ENCODE data around the gene SNX25. TPM values are rescaled to one million over a fixed set of nuclear protein-coding genes. Genes with fewer than 3 reads are reported as not detected.

The SNX25 gene
- total RNA-seq, 2 donors from 2014 or later = 21.4 to 26.0 TPM

DNA sequence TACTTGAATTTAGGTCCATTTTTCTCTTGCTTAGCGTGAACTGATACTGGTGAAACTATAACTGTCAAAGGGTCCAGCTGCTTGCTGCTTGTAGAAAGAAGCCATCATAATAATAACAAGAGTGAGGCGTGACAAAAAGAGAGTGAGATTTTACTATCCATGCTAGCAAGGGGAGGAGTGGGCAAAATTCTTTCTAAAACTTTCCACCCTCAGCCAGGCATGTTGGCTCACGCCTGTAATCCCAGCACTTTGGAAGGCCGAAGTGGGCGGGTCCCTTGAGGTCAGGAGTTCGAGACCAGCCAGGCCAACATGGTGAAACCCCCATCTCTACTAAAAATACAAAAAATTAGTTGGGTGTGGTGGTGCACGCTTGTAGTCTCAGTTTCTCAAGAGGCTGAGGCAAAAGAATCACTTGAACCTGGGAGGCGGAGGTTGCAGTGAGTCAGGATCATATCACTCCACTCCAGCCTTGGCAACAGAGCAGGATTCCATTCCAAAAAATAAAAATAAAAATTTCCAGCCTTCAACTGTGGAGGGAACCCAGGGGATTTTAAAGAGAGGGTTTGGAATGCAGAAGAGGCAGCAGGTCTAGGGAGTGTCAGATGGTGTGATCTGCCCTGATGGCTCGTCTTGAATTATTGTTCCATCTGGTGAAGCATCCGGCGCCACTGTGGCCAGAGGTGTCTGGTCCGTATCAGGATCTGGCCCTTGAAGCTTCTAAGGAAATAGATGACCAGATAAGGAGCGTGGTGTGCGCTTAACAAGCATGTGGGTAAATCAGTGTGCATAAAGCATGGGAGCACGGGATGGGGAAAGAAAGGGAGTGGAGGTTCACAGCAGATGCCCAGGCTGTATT, 134.6 kb downstream of the SNX25 start:
- Mint-ChIP-seq H3K27me3 (ENCODE audit: insufficient read depth) (no peaks in the 10 kb centered on the region), H3K36me3 (ENCODE audit: low read depth) (peaks cover 47% of the 10 kb centered on the region)

DNA sequence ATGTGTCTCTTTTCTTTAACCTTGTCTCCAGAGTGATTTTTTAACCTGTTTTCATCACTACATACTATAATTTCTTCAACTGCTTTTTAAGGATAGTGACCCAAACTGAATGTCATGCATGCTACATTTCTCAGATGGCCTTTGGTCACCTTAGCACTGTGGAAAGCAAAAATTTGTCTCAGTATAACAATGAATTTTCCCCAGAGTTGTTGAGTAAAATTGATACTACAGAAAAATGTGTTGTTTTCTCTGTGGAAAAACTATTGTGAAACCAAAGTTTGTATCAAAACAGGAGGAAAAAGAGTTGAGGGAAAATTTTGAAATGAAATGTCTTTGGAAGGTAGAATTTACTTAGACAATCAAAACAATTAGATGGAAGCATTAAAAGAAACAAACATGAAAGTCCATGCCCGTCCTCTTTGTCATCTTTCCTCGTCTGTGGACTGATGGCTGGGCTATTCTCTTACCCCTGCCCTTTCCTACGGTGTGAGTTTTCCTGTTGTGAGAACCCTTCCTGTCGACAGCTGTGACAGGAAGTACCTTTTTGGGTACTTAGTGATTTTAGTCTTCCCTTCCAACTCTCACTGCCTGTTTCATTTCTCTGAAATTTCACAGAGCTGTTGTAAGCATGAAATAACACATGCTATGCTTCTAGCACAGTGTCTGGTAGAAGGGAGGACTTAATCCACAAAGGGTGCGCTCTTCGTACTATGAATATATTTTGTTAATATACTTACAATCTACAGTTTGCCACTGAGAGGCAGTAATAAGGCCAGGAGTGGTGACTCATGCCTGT, 135.5 kb downstream of the SNX25 start:
- Histone ChIP-seq H3K4me3 (ENCODE audit: low read length) (no peak overlapping the region), H3K9ac (ENCODE audit: extremely low read depth, low read length, poor library complexity, severe bottlenecking) (no peak overlapping the region), H3K27me3 (ENCODE audit: control insufficient read depth, insufficient read depth, low read length, poor library complexity, severe bottlenecking) (no peaks in the 10 kb centered on the region), H3K36me3 (ENCODE audit: control insufficient read depth, insufficient read depth, low read length) (peaks cover 80% of the 10 kb centered on the region), H3K27ac (ENCODE audit: low read depth, low read length) (no peak overlapping the region), H3K4me1 (ENCODE audit: control insufficient read depth, insufficient read depth, low read length) (no peaks in the 10 kb centered on the region), H3K9me3 (ENCODE audit: control insufficient read depth, low read length) (no peaks in the 10 kb centered on the region)
- WGBS, 2 experiments (ENCODE audit: insufficient coverage in 1 of 2, insufficient read length in 1 of 2) = 80 to 98% methylated on average over 2 to 6 of the region's 6 CpGs
- H3K4me1 Mint-ChIP-seq = no peaks in the 10 kb centered on the region
- H3K4me3 Mint-ChIP-seq = no peak overlapping the region
- H3K27me3 Mint-ChIP-seq (ENCODE audit: insufficient read depth) = no peaks in the 10 kb centered on the region
- no peaks in the 10 kb centered on the region for H3K9me3 Mint-ChIP-seq
- no peak for DNase-seq
- TF ChIP-seq, protein P1, sequence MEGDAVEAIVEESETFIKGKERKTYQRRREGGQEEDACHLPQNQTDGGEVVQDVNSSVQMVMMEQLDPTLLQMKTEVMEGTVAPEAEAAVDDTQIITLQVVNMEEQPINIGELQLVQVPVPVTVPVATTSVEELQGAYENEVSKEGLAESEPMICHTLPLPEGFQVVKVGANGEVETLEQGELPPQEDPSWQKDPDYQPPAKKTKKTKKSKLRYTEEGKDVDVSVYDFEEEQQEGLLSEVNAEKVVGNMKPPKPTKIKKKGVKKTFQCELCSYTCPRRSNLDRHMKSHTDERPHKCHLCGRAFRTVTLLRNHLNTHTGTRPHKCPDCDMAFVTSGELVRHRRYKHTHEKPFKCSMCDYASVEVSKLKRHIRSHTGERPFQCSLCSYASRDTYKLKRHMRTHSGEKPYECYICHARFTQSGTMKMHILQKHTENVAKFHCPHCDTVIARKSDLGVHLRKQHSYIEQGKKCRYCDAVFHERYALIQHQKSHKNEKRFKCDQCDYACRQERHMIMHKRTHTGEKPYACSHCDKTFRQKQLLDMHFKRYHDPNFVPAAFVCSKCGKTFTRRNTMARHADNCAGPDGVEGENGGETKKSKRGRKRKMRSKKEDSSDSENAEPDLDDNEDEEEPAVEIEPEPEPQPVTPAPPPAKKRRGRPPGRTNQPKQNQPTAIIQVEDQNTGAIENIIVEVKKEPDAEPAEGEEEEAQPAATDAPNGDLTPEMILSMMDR (conservative IDR thresholded peaks at IDR 0.05) = no peak
- H3K36me3 Mint-ChIP-seq (ENCODE audit: low read depth) = peaks cover 51% of the 10 kb centered on the region
- H3K27ac Mint-ChIP-seq = no peak overlapping the region

More for the DNA sequence above, 134.6 kb downstream of the SNX25 start:
- H3K27ac Mint-ChIP-seq = no peak overlapping the region
- no peak overlapping the region for H3K4me3 Mint-ChIP-seq
- Histone ChIP-seq H3K4me1 (ENCODE audit: control insufficient read depth, insufficient read depth, low read length) (no peaks in the 10 kb centered on the region), H3K9ac (ENCODE audit: extremely low read depth, low read length, poor library complexity, severe bottlenecking) (no peak overlapping the region), H3K4me3 (ENCODE audit: low read length) (no peak overlapping the region), H3K9me3 (ENCODE audit: control insufficient read depth, low read length) (no peaks in the 10 kb centered on the region), H3K27me3 (ENCODE audit: control insufficient read depth, insufficient read depth, low read length, poor library complexity, severe bottlenecking) (no peaks in the 10 kb centered on the region), H3K36me3 (ENCODE audit: control insufficient read depth, insufficient read depth, low read length) (peaks cover 80% of the 10 kb centered on the region), H3K27ac (ENCODE audit: low read depth, low read length) (no peak overlapping the region)
- no peak for DNase-seq
- no peaks in the 10 kb centered on the region for H3K9me3 Mint-ChIP-seq
- TF ChIP-seq, protein P1 (conservative IDR thresholded peaks at IDR 0.05) = no peak
- 87 to 94% methylated on average over 9 to 15 of the region's 15 CpGs for WGBS, 2 experiments (ENCODE audit: insufficient coverage in 1 of 2, insufficient read length in 1 of 2)
- H3K4me1 Mint-ChIP-seq = no peaks in the 10 kb centered on the region

DNA sequence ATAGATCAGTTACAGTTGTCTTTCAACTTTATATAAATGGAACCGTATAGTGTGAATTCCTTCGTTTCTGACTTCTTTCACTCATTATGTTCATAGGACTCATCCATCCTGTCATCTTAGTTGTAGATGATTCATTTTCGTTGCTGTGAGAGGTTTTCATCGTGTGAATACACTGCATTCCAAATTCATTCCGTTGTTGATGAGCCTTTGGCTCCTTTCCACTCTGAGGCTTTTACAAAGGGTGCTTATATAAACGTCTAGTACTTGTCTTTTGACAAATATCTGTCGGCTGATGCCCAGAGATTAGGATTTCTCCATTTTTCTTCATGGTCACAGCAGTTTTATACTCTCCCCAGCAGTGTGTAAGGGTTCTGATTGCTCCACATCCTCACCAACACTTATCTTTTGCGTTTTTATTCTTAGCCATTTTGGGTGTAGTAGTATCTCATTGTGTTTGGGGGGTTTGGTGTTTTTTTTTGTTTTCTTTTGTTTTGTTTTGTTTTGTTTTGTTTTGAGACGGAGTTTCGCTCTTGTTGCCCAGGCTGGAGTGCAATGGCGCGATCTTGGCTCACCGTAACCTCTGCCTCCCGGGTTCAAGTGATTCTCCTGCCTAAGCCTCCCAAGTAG, 137.7 kb downstream of the SNX25 start:
- Histone ChIP-seq H3K27ac (ENCODE audit: low read depth, low read length) (no peak overlapping the region), H3K9ac (ENCODE audit: extremely low read depth, low read length, poor library complexity, severe bottlenecking) (no peak overlapping the region), H3K4me1 (ENCODE audit: control insufficient read depth, insufficient read depth, low read length) (no peaks in the 10 kb centered on the region), H3K9me3 (ENCODE audit: control insufficient read depth, low read length) (no peaks in the 10 kb centered on the region), H3K4me3 (ENCODE audit: low read length) (no peak overlapping the region), H3K27me3 (ENCODE audit: control insufficient read depth, insufficient read depth, low read length, poor library complexity, severe bottlenecking) (no peaks in the 10 kb centered on the region), H3K36me3 (ENCODE audit: control insufficient read depth, insufficient read depth, low read length) (peaks cover 78% of the 10 kb centered on the region)
- no peaks in the 10 kb centered on the region for H3K27me3 Mint-ChIP-seq (ENCODE audit: insufficient read depth)
- no peaks in the 10 kb centered on the region for H3K9me3 Mint-ChIP-seq
- TF ChIP-seq, protein P1 (conservative IDR thresholded peaks at IDR 0.05) = no peak
- no peaks in the 10 kb centered on the region for H3K4me1 Mint-ChIP-seq
- peaks cover 64% of the 10 kb centered on the region for H3K36me3 Mint-ChIP-seq (ENCODE audit: low read depth)
- H3K27ac Mint-ChIP-seq = no peak overlapping the region
- WGBS, 2 experiments (ENCODE audit: insufficient coverage in 1 of 2, insufficient read length in 1 of 2) = 91 to 97% methylated on average over 7 to 14 of the region's 14 CpGs
- DNase-seq = no peak
- H3K4me3 Mint-ChIP-seq = no peak overlapping the region
